IMR-90 (cell line): ENCODE measurements around the gene CD8A. TPM values are rescaled to one million over a fixed set of nuclear protein-coding genes. Genes with fewer than 3 reads are reported as not detected.

Experiments used
- ATAC-seq: fragments of 200-7000 bp; cut with Tn5 transposase; 2 replicates; pipeline ENCODE4 v1.9.1; 2020; ENCODE audit warnings: low read depth, mild to moderate bottlenecking, moderate library complexity
- BruUV-seq: library from RNA; stranded (reverse); fragments of 400-500 nt; replicated peaks from 2 replicates; lab custom pipeline; 2021; lab: Mats Ljungman, UMichigan
- CTCF ChIA-PET: fragments of 300-600 bp; formaldehyde crosslinking; extraction: SDS; loops from one replicate; lab custom pipeline; 2021; ENCODE audit warnings: antibody characterized with exemption; lab: Yijun Ruan, JAX
- POLR2A ChIA-PET: fragments of 300-600 bp; sonication (Branson Sonifier 250); formaldehyde crosslinking; loops from one replicate; lab custom pipeline; 2022; ENCODE audit warnings: antibody characterized with exemption; ENCODE audit not compliant: unreplicated experiment; lab: Charles Lee
- DNase-seq: peaks from one replicate; pipeline ENCODE4 v3.0.0; 2013
- H2AFZ ChIP-seq: replicated peaks from 2 replicates; pipeline ENCODE3; 2013; ENCODE audit warnings: low read length, mild to moderate bottlenecking; ENCODE audit not compliant: poor library complexity
- H2AK5ac ChIP-seq: 2 replicates; pipeline ENCODE4 v1.6.1; 2013; ENCODE audit warnings: low read depth, low read length, inconsistent platforms
- H2AK9ac ChIP-seq: replicated peaks from 2 replicates; pipeline ENCODE3; 2013; ENCODE audit warnings: mild to moderate bottlenecking, low read depth, low read length, moderate library complexity; ENCODE audit not compliant: poor library complexity
- H2BK120ac ChIP-seq: 2 replicates; pipeline ENCODE4 v1.6.1; 2013; ENCODE audit warnings: low read depth, low read length, inconsistent platforms
- H2BK15ac ChIP-seq: 3 replicates; pipeline ENCODE4 v1.6.1; 2013; ENCODE audit warnings: low read depth, low read length, inconsistent platforms
- H2BK20ac ChIP-seq: 2 replicates; pipeline ENCODE4 v1.6.1; 2013; ENCODE audit warnings: low read depth, mild to moderate bottlenecking, inconsistent platforms, low read length, moderate library complexity
- H2BK5ac ChIP-seq: 2 replicates; pipeline ENCODE4 v1.6.1; 2013; ENCODE audit warnings: mild to moderate bottlenecking, low read depth, low read length, inconsistent platforms; ENCODE audit not compliant: poor library complexity, severe bottlenecking
- H3K14ac ChIP-seq: replicated peaks from 2 replicates; pipeline ENCODE4 v1.6.1; 2013; ENCODE audit warnings: low read depth, low read length, inconsistent platforms
- H3K18ac ChIP-seq: 2 replicates; pipeline ENCODE4 v1.6.1; 2013; ENCODE audit warnings: low read depth, low read length, control low read depth
- H3K23ac ChIP-seq: 2 replicates; pipeline ENCODE4 v1.6.1; 2013; ENCODE audit warnings: low read depth, low read length, inconsistent platforms
- H3K27ac ChIP-seq: 2 replicates; pipeline ENCODE4 v1.5.1; 2013; ENCODE audit warnings: mild to moderate bottlenecking, control low read depth, low read length; ENCODE audit not compliant: insufficient read depth
- H3K27me3 ChIP-seq: 2 replicates; pipeline ENCODE4 v1.6.1; 2013; ENCODE audit warnings: low read length; ENCODE audit not compliant: control insufficient read depth, insufficient read depth
- H3K36me3 ChIP-seq: 2 replicates; pipeline ENCODE4 v1.6.1; 2013; ENCODE audit warnings: low read length, mixed read lengths; ENCODE audit not compliant: control insufficient read depth, insufficient read depth
- H3K4ac ChIP-seq: 2 replicates; pipeline ENCODE4 v1.6.1; 2013; ENCODE audit warnings: low read depth, low read length, inconsistent platforms
- H3K4me1 ChIP-seq: 2 replicates; pipeline ENCODE4 v1.6.1; 2013; ENCODE audit warnings: low read length, mixed read lengths; ENCODE audit not compliant: control insufficient read depth, insufficient read depth
- H3K4me2 ChIP-seq: 2 replicates; pipeline ENCODE4 v1.6.1; 2013; ENCODE audit warnings: low read depth, mild to moderate bottlenecking, control low read depth, low read length, moderate library complexity
- H3K4me3 ChIP-seq: 2 replicates; pipeline ENCODE4 v1.5.1; 2013; ENCODE audit warnings: low read depth, mild to moderate bottlenecking, control low read depth, low read length, moderate library complexity; ENCODE audit not compliant: insufficient read depth
- H3K56ac ChIP-seq: 2 replicates; pipeline ENCODE4 v1.6.1; 2013; ENCODE audit warnings: low read length, inconsistent platforms; ENCODE audit not compliant: insufficient read depth; ENCODE audit errors: extremely low read depth
- H3K79me1 ChIP-seq, 2 experiments: 2 replicates each; pipeline ENCODE4 v1.6.1; 2013; ENCODE audit warnings: low read length in 2 of 2, inconsistent platforms in 1 of 2, low read depth in 1 of 2
- H3K9ac ChIP-seq: 2 replicates; pipeline ENCODE4 v1.6.1; 2013; ENCODE audit warnings: low read depth, low read length, control low read depth
- H3K9me1 ChIP-seq: 2 replicates; pipeline ENCODE4 v1.6.1; 2013; ENCODE audit warnings: low read length, inconsistent platforms; ENCODE audit not compliant: insufficient read depth
- H3K9me3 ChIP-seq: 2 replicates; pipeline ENCODE4 v1.6.1; 2013; ENCODE audit warnings: low read length; ENCODE audit not compliant: control insufficient read depth, insufficient read depth
- H4K20me1 ChIP-seq: 2 replicates; pipeline ENCODE4 v1.6.1; 2013; ENCODE audit warnings: low read length, inconsistent platforms; ENCODE audit not compliant: insufficient read depth
- H4K5ac ChIP-seq: 2 replicates; pipeline ENCODE4 v1.6.1; 2013; ENCODE audit warnings: mild to moderate bottlenecking, low read depth, low read length, control low read depth
- H4K8ac ChIP-seq, 2 experiments: 2 replicates each; pipeline ENCODE4 v1.6.1; 2013; ENCODE audit warnings: low read depth in 2 of 2, low read length in 2 of 2, control low read depth in 1 of 2, inconsistent platforms in 1 of 2
- H4K91ac ChIP-seq: 2 replicates; pipeline ENCODE4 v1.6.1; 2013; ENCODE audit warnings: low read depth, low read length, inconsistent platforms; ENCODE audit not compliant: insufficient read depth
- BHLHE40 ChIP-seq: fragments of 150-350 bp; IDR thresholded peaks from 2 replicates; pipeline ENCODE4 v1.6.1; 2016; ENCODE audit warnings: mild to moderate bottlenecking, low read depth, low read length
- CEBPB ChIP-seq: IDR thresholded peaks from 2 replicates; pipeline ENCODE4 v1.6.1; 2012; ENCODE audit warnings: low read depth, low read length, improper control_type of control experiment
- CHD1 ChIP-seq: IDR thresholded peaks from 2 replicates; pipeline ENCODE4 v1.6.1; 2012; ENCODE audit warnings: low read depth, low read length, improper control_type of control experiment
- CTCF ChIP-seq: conservative IDR thresholded peaks from 2 replicates; pipeline ENCODE4 v1.5.1; 2012; ENCODE audit warnings: mild to moderate bottlenecking, low read depth, low read length, improper control_type of control experiment
- FOS ChIP-seq: fragments of 150-350 bp; IDR thresholded peaks from 2 replicates; pipeline ENCODE4 v1.6.1; 2016; ENCODE audit warnings: low read depth, low read length
- MAFK ChIP-seq: IDR thresholded peaks from 2 replicates; pipeline ENCODE4 v1.6.1; 2012; ENCODE audit warnings: low read depth, low read length, improper control_type of control experiment
- MAZ ChIP-seq: IDR thresholded peaks from 2 replicates; pipeline ENCODE4 v1.6.1; 2012; ENCODE audit warnings: low read depth, mild to moderate bottlenecking, low read length, improper control_type of control experiment, moderate library complexity, borderline replicate concordance
- MXI1 ChIP-seq: IDR thresholded peaks from 2 replicates; pipeline ENCODE4 v1.6.1; 2012; ENCODE audit warnings: low read depth, mild to moderate bottlenecking, low read length, moderate library complexity, borderline replicate concordance
- NFE2L2 ChIP-seq: fragments of 150-350 bp; IDR thresholded peaks from 2 replicates; pipeline ENCODE4 v1.6.1; 2016; ENCODE audit warnings: low read depth, mild to moderate bottlenecking, low read length
- POLR2A ChIP-seq: IDR thresholded peaks from 2 replicates; pipeline ENCODE4 v1.6.1; 2012; ENCODE audit warnings: mild to moderate bottlenecking, low read depth, low read length
- RAD21 ChIP-seq: IDR thresholded peaks from 2 replicates; pipeline ENCODE4 v1.6.1; 2012; ENCODE audit warnings: low read length, improper control_type of control experiment
- RCOR1 ChIP-seq: IDR thresholded peaks from 2 replicates; pipeline ENCODE4 v1.6.1; 2012; ENCODE audit warnings: mild to moderate bottlenecking, low read length, improper control_type of control experiment; ENCODE audit not compliant: insufficient replicate concordance
- RFX5 ChIP-seq: IDR thresholded peaks from 2 replicates; pipeline ENCODE4 v1.8.0; 2012; ENCODE audit warnings: low read depth, mild to moderate bottlenecking, low read length, moderate library complexity
- SMC3 ChIP-seq: fragments of 150-350 bp; IDR thresholded peaks from 2 replicates; pipeline ENCODE4 v1.6.1; 2016; ENCODE audit warnings: low read depth, mild to moderate bottlenecking, antibody characterized with exemption, low read length, moderate library complexity
- USF2 ChIP-seq: fragments of 150-350 bp; IDR thresholded peaks from 2 replicates; pipeline ENCODE4 v1.6.1; 2017; ENCODE audit warnings: mild to moderate bottlenecking, antibody characterized with exemption, low read length, low read depth
- WGBS, 2 experiments: methylation state at CpG; one replicate each; pipeline versions ENCODE4 v1.1.5 to v1.1.7; 2013; ENCODE audit warnings: missing lambda C conversion rate in 2 of 2; ENCODE audit not compliant: insufficient read length in 1 of 2; ENCODE audit errors: extremely low coverage in 2 of 2; 5-methylcytosine and 5-hydroxymethylcytosine counted together
- dilution Hi-C: fragments of 300-500 bp; cut with HindIII; formaldehyde crosslinking; loops from one replicate; pipeline ENCODE4 v1.14.3; 2018; ENCODE audit warnings: low sequenced_read_pairs; ENCODE audit not compliant: unreplicated experiment
- in situ Hi-C: fragments of 300-500 bp; cut with MboI; formaldehyde crosslinking; loops from 3 replicates; pipeline ENCODE4 v1.14.3; 2019; ENCODE audit warnings: low sequenced_read_pairs, inconsistent platforms, mixed read lengths
- intact Hi-C: fragments of 100-400 bp; cut with micrococcal nuclease; formaldehyde crosslinking; loops from 2 replicates; pipeline ENCODE4 v1.10.0; 2022
- polyA plus RNA-seq, 3 experiments: library from polyadenylated mRNA; depleted of rRNA; stranded (reverse); fragments of >200 nt; gene quantifications; 2 replicates each; pipeline ENCODE4 v1.2.3, GENCODE V29; 2012; ENCODE audit warnings: low replicate concordance in 1 of 3
- total RNA-seq: library from RNA; depleted of rRNA; stranded (reverse); fragments of >200 nt; gene quantifications from 2 replicates; pipeline ENCODE4 v1.2.3, GENCODE V29; 2012
- TF ChIP-seq, protein P1 (sequence below): fragments of 150-350 bp; IDR thresholded peaks from 2 replicates; pipeline ENCODE4 v1.6.1; 2016; ENCODE audit warnings: low read depth, mild to moderate bottlenecking, low read length, moderate library complexity, borderline replicate concordance

The CD8A gene
- total and polyA plus RNA-seq, 2 of the 4 experiments (the other 2 are of a cell fraction): not detected

GRCh38 chr2:86779971-86780370, 10.7 kb downstream of the CD8A start:
- peaks cover 12% of the 10 kb centered on the region for H3K27me3 ChIP-seq
- dilution Hi-C loops (no loop called here), in situ Hi-C loops (no loop called here), intact Hi-C loops (no loop called here)
- WGBS, 2 experiments: 10% methylated on average over 1 of the region's 3 CpGs; no CpG with 5 or more reads in 1 of the 2 experiments
- H3K4me1 ChIP-seq: no peaks in the 10 kb centered on the region
- ATAC-seq (no peak), DNase-seq (no peak)
- no peak overlapping the region for H3K4me2 ChIP-seq
- no peak overlapping the region for H3K4me3 ChIP-seq
- no peaks in the 10 kb centered on the region for H3K9me3 ChIP-seq
- no TSS peak for BruUV-seq
- no peak overlapping the region for H3K9ac ChIP-seq
- no peak overlapping the region for H2BK120ac ChIP-seq
- no peak overlapping the region for H3K4ac ChIP-seq
- H3K14ac ChIP-seq: no peak overlapping the region
- no peak overlapping the region for H2BK20ac ChIP-seq
- H3K23ac ChIP-seq: no peak overlapping the region
- no peak overlapping the region for H2BK15ac ChIP-seq
- no peak overlapping the region for H2AK9ac ChIP-seq
- no peak overlapping the region for H4K8ac ChIP-seq
- no peak overlapping the region for H3K18ac ChIP-seq
- H2BK5ac ChIP-seq: no peak overlapping the region
- ChIA-PET CTCF (interaction anchor here (0.5 to 0.6 kb wide), 2 partner anchors 12 to 42 kb away, joined by 3 read pairs; no protein-coding TSS in a partner anchor), POLR2A (no interaction called here)
- no peak overlapping the region for H2AFZ ChIP-seq
- H4K5ac ChIP-seq: no peak overlapping the region
- no peak overlapping the region for H3K56ac ChIP-seq
- H4K20me1 ChIP-seq: no peaks in the 10 kb centered on the region
- TF ChIP-seq NFE2L2 (no peak), USF2 (no peak), CEBPB (no peak), MAFK (no peak), MAZ (no peak), MXI1 (no peak), SMC3 (no peak), BHLHE40 (no peak), CHD1 (no peak), RFX5 (no peak), RCOR1 (no peak), FOS (no peak), RAD21 (no peak), CTCF (no peak), POLR2A (no peak)
- TF ChIP-seq, protein P1, sequence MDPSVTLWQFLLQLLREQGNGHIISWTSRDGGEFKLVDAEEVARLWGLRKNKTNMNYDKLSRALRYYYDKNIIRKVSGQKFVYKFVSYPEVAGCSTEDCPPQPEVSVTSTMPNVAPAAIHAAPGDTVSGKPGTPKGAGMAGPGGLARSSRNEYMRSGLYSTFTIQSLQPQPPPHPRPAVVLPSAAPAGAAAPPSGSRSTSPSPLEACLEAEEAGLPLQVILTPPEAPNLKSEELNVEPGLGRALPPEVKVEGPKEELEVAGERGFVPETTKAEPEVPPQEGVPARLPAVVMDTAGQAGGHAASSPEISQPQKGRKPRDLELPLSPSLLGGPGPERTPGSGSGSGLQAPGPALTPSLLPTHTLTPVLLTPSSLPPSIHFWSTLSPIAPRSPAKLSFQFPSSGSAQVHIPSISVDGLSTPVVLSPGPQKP: no peak
- H2AK5ac ChIP-seq: no peak overlapping the region
- H3K36me3 ChIP-seq: peaks cover 3% of the 10 kb centered on the region
- H4K91ac ChIP-seq: no peak overlapping the region
- no peaks in the 10 kb centered on the region for H3K79me1 ChIP-seq
- H3K27ac ChIP-seq: no peak overlapping the region
- H3K9me1 ChIP-seq: no peaks in the 10 kb centered on the region; the same call in 1 of the 2 replicates
